Measurements from ENCODE around the gene CCDC80.

CCDC80 gene

GRCh38 chr3:112632596-112632995, 8.3 kb downstream of the CCDC80 start:
- Histone ChIP-seq H3K27me3 (ENCODE audit: insufficient read depth, poor library complexity, severe bottlenecking) (no peaks in the 10 kb centered on the region), H3K27ac (replicated peaks) (no peak overlapping the region), H3K4me3 (replicated peaks; ENCODE audit: insufficient read depth, low read length) (no peak overlapping the region)
- no peak for TF ChIP-seq CTCF (IDR thresholded peaks at IDR 0.05; ENCODE audit: insufficient read depth, low read length)
- no peak for DNase-seq (ENCODE audit: low read depth in 1 of 2, low spot score in 1 of 2)

GRCh38 chr3:112631257-112631656, 9.7 kb downstream of the CCDC80 start:
- H3K27ac ChIP-seq (replicated peaks) = no peak overlapping the region

GRCh38 chr3:112629425-112629824, 11.5 kb downstream of the CCDC80 start:
- no peak for DNase-seq (ENCODE audit: low read depth in 1 of 2, low spot score in 1 of 2)
- Histone ChIP-seq H3K27me3 (ENCODE audit: insufficient read depth, poor library complexity, severe bottlenecking) (no peaks in the 10 kb centered on the region), H3K4me3 (replicated peaks; ENCODE audit: insufficient read depth, low read length) (no peak overlapping the region), H3K27ac (replicated peaks) (no peak overlapping the region)
- TF ChIP-seq SPI1 (IDR thresholded peaks at IDR 0.05; ENCODE audit: borderline replicate concordance, low read depth) (no peak), GABPA (IDR thresholded peaks at IDR 0.05; ENCODE audit: low read depth) (no peak), CTCF (IDR thresholded peaks at IDR 0.05; ENCODE audit: insufficient read depth, low read length) (no peak), REST (IDR thresholded peaks at IDR 0.05; ENCODE audit: insufficient replicate concordance, low read depth) (no peak), POLR2AphosphoS5 (IDR thresholded peaks at IDR 0.05; ENCODE audit: low read depth) (no peak)

More at GRCh38 chr3:112631257-112631656, 9.7 kb downstream of the CCDC80 start:
- Histone ChIP-seq H3K27me3 (ENCODE audit: insufficient read depth, poor library complexity, severe bottlenecking) (no peaks in the 10 kb centered on the region), H3K4me3 (replicated peaks; ENCODE audit: insufficient read depth, low read length) (no peak overlapping the region)
- DNase-seq (ENCODE audit: low read depth in 1 of 2, low spot score in 1 of 2) = no peak
- TF ChIP-seq CTCF (IDR thresholded peaks at IDR 0.05; ENCODE audit: insufficient read depth, low read length) = no peak
- TF ChIP-seq GABPA (IDR thresholded peaks at IDR 0.05; ENCODE audit: low read depth) = no peak

DNA sequence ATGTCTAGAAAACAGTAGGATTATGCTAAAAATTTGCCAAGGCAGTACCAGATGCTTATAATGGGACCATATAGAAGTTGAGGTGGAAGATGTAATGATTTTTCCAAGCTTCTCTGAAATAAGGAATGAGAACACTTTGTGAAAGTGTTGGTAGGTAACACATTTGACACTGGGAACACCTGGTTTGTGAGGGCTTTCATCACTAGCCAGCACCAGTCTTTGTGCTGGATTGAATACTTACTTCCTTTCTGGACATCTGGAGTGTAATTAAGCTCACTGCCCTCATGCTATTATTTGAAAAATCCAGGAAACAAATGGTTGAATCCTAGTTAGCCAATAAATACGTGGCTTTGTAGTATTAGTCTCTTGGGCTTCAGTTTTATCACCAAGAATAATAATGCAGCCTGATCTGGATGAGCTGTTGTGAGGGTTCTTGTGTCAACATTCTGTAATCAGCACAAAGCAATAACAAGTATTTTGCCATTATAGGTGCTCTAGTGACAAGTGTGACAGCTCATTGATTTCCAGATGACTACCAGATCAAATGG, 12.9 kb downstream of the CCDC80 start:
- no peak for DNase-seq (ENCODE audit: low read depth in 1 of 2, low spot score in 1 of 2)
- no peaks in the 10 kb centered on the region for H3K27me3 ChIP-seq (ENCODE audit: insufficient read depth, poor library complexity, severe bottlenecking)
- H3K4me3 ChIP-seq (replicated peaks; ENCODE audit: insufficient read depth, low read length) = no peak overlapping the region
- TF ChIP-seq GABPA (IDR thresholded peaks at IDR 0.05; ENCODE audit: low read depth) (no peak), REST (IDR thresholded peaks at IDR 0.05; ENCODE audit: insufficient replicate concordance, low read depth) (no peak), POLR2AphosphoS5 (IDR thresholded peaks at IDR 0.05; ENCODE audit: low read depth) (no peak), SPI1 (IDR thresholded peaks at IDR 0.05; ENCODE audit: borderline replicate concordance, low read depth) (no peak), CTCF (IDR thresholded peaks at IDR 0.05; ENCODE audit: insufficient read depth, low read length) (no peak)
- no peak overlapping the region for H3K27ac ChIP-seq (replicated peaks)

Data from HL-60 (cell line).